ENCODE data around the gene TAAR6. TPM values are rescaled to one million over a fixed set of nuclear protein-coding genes. Genes with fewer than 3 reads are reported as not detected.
"Not testable (repeated sequence)": the region's sequence is repeated elsewhere in the genome, so short reads cannot be mapped to it uniquely, and the experiment has no call there.

The TAAR6 gene
- total RNA-seq, 1 donor from 2014 or later = not detected

DNA sequence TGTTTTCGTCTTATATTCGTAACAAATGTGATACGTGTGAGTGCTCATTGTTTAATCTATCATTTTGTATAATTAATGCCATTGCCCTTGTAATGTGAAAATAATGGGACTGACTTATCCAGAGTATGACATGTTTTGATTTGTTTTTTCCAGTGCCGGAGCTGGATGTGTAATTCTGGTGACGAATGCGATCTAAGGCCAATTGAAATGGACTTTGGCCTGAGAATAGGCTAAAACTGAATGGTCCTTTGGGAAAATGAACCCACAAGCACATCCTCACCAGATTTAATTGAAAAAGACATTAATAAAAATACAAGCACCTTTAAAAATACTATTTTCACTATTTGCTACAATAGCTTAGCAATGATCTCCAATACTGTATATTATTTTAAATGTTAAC is 26.1 kb downstream of the TAAR6 start:
- Mint-ChIP-seq H3K4me1 (ENCODE audit: low read depth, unreplicated experiment) (no peaks in the 10 kb centered on the region), H3K4me3 (ENCODE audit: unreplicated experiment) (no peak overlapping the region), H3K9me3 (ENCODE audit: unreplicated experiment) (no peaks in the 10 kb centered on the region), H3K27me3 (ENCODE audit: unreplicated experiment) (no peaks in the 10 kb centered on the region), H3K36me3 (ENCODE audit: unreplicated experiment) (no peaks in the 10 kb centered on the region), H3K27ac (ENCODE audit: unreplicated experiment) (no peak overlapping the region)
- DNase-seq = no peak
- TF ChIP-seq, protein P1, sequence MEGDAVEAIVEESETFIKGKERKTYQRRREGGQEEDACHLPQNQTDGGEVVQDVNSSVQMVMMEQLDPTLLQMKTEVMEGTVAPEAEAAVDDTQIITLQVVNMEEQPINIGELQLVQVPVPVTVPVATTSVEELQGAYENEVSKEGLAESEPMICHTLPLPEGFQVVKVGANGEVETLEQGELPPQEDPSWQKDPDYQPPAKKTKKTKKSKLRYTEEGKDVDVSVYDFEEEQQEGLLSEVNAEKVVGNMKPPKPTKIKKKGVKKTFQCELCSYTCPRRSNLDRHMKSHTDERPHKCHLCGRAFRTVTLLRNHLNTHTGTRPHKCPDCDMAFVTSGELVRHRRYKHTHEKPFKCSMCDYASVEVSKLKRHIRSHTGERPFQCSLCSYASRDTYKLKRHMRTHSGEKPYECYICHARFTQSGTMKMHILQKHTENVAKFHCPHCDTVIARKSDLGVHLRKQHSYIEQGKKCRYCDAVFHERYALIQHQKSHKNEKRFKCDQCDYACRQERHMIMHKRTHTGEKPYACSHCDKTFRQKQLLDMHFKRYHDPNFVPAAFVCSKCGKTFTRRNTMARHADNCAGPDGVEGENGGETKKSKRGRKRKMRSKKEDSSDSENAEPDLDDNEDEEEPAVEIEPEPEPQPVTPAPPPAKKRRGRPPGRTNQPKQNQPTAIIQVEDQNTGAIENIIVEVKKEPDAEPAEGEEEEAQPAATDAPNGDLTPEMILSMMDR (IDR thresholded peaks at IDR 0.05; ENCODE audit: partially characterized antibody, unreplicated experiment) = no peak

DNA sequence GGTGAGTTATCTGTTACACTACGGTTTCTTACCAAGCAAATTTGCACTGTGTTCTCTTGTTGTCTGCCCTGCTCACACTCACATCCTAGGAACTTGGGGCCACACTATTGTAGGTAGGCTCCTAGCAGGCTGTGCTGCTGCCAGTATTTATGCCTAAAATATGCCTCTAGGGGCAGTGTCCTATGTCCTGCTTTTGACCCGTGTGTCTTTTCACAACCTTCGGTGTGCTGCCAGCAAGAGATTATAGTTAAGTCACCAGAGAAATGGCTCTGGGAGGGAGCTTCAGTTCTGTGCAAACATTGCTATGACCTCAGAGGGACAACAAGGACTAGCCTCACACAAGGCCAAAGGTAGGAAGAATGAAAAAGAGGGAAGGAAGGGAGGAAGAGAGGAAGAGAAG is 28.4 kb downstream of the TAAR6 start:
- no peak for DNase-seq
- Mint-ChIP-seq H3K27ac (ENCODE audit: unreplicated experiment) (no peak overlapping the region), H3K36me3 (ENCODE audit: unreplicated experiment) (no peaks in the 10 kb centered on the region), H3K9me3 (ENCODE audit: unreplicated experiment) (no peaks in the 10 kb centered on the region), H3K4me1 (ENCODE audit: low read depth, unreplicated experiment) (no peaks in the 10 kb centered on the region), H3K4me3 (ENCODE audit: unreplicated experiment) (no peak overlapping the region), H3K27me3 (ENCODE audit: unreplicated experiment) (no peaks in the 10 kb centered on the region)
- TF ChIP-seq, protein P1 (IDR thresholded peaks at IDR 0.05; ENCODE audit: partially characterized antibody, unreplicated experiment) = no peak

DNA sequence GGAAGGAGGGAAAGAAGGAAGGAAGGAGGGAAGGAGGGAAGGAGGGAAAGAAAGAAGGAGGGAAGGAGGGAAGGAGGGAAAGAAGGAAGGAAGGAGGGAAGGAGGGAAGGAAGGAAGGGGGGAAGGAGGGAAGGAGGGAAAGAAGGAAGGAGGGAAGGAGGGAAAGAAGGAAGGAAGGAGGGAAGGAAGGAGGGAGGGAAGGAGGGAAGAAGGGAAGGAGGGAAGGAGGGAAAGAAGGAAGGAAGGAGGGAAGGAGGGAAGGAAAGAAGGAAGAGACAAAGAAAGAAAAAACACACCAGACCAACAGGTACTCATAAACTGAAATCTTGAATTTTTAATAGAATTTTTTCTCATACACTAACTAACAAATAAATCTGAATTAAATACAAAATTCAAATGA is 30.8 kb downstream of the TAAR6 start:
- not testable (repeated sequence) for DNase-seq; H3K9me3 Mint-ChIP-seq (ENCODE audit: unreplicated experiment); H3K36me3 Mint-ChIP-seq (ENCODE audit: unreplicated experiment); H3K4me1 Mint-ChIP-seq (ENCODE audit: low read depth, unreplicated experiment); H3K27ac Mint-ChIP-seq (ENCODE audit: unreplicated experiment); H3K4me3 Mint-ChIP-seq (ENCODE audit: unreplicated experiment); H3K27me3 Mint-ChIP-seq (ENCODE audit: unreplicated experiment)

DNA sequence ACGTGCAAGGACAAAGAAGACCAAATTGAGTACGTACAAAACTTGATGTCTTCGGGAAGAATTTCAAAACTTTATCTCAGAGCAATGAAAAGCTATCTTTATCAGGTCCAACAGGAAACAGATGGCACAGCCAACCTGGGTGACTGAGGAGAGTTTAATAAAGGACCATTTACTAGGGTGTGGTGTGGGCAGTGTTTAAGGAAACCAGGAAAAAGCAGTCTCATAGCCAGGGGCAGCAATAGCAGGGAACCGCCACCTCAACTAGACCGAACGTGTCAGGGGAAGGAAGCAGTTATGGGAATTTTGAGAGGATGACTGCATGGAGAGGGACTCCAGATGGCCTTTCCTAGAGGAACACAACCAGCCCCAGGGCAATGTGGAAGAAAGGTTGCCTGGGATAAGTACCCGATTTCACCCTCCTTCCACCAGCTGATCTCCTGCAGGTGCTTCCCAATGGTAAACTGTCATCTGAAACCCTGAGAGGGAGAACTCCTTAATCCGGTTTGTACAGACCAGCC is 34.6 kb downstream of the TAAR6 start:
- no peak overlapping the region for H3K4me3 Mint-ChIP-seq (ENCODE audit: unreplicated experiment)
- no peak for DNase-seq
- H3K36me3 Mint-ChIP-seq (ENCODE audit: unreplicated experiment) = no peaks in the 10 kb centered on the region
- no peaks in the 10 kb centered on the region for H3K9me3 Mint-ChIP-seq (ENCODE audit: unreplicated experiment)
- peaks cover 2% of the 10 kb centered on the region for H3K4me1 Mint-ChIP-seq (ENCODE audit: low read depth, unreplicated experiment)
- no peaks in the 10 kb centered on the region for H3K27me3 Mint-ChIP-seq (ENCODE audit: unreplicated experiment)
- TF ChIP-seq, protein P1 (IDR thresholded peaks at IDR 0.05; ENCODE audit: partially characterized antibody, unreplicated experiment) = no peak
- no peak overlapping the region for H3K27ac Mint-ChIP-seq (ENCODE audit: unreplicated experiment)

DNA sequence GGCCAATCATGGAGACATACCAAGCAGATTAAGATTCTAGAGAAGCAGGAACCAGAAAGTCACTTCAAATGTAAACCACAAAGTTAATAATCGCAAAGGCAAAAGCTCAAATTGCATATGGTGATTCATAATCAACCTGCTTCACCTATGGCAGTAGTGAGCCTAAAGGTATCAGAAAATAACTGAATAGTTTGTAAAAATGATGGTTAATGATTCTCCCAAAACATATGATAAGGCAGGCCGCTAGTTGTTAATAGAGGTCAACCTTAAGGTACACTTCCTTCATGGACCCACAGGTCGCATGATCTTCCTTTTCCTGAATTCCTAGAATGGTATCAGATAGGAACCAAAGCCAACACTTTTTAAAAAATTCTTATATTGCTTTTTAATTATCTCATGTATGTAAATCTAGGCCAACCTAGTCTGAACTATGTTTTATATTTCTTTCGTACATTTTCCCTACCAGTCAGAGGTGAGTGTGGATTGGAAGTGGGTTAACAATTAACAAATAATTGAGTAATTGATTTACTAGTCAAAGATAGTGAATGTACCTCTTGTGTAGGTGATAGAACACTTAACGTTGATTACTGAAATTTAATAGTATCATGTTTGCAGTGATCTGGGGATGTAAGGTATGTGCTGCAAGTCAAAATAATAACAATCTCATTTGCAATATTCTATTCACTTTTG is 37.6 kb downstream of the TAAR6 start:
- TF ChIP-seq, protein P1 (IDR thresholded peaks at IDR 0.05; ENCODE audit: partially characterized antibody, unreplicated experiment) = no peak
- no peaks in the 10 kb centered on the region for H3K9me3 Mint-ChIP-seq (ENCODE audit: unreplicated experiment)
- H3K27ac Mint-ChIP-seq (ENCODE audit: unreplicated experiment) = no peak overlapping the region
- no peak for DNase-seq
- no peaks in the 10 kb centered on the region for H3K36me3 Mint-ChIP-seq (ENCODE audit: unreplicated experiment)
- peaks cover 2% of the 10 kb centered on the region for H3K27me3 Mint-ChIP-seq (ENCODE audit: unreplicated experiment)
- no peak overlapping the region for H3K4me3 Mint-ChIP-seq (ENCODE audit: unreplicated experiment)
- H3K4me1 Mint-ChIP-seq (ENCODE audit: low read depth, unreplicated experiment) = peaks cover 10% of the 10 kb centered on the region
